ENCODE measurements around the gene VWF. TPM values are rescaled to one million over a fixed set of nuclear protein-coding genes. Genes with fewer than 3 reads are reported as not detected.

VWF gene
- total RNA-seq, 1 experiment from 2014 or later = 0.48 TPM

- POLR2A ChIA-PET (ENCODE audit: unreplicated experiment) = no interaction called here
- TF ChIP-seq CTCF (conservative IDR thresholded peaks at IDR 0.05) (no peak), EZH2 (IDR thresholded peaks at IDR 0.05; ENCODE audit: low read depth) (no peak)
- Histone ChIP-seq H3F3A (ENCODE audit: insufficient read depth, low read depth) (no peaks in the 10 kb centered on the region), H3K36me3 (ENCODE audit: low read depth) (no peaks in the 10 kb centered on the region), H2AFZ (no peak overlapping the region), H3K9me3 (ENCODE audit: insufficient read depth, low read depth) (no peaks in the 10 kb centered on the region), H3K4me3 (no peak overlapping the region), H3K79me2 (ENCODE audit: low read depth) (no peaks in the 10 kb centered on the region), H3K4me2 (no peak overlapping the region), H3K9me2 (ENCODE audit: insufficient read depth) (no peaks in the 10 kb centered on the region), H3K27me3 (ENCODE audit: insufficient read depth, low read depth) (no peaks in the 10 kb centered on the region), H4K20me1 (ENCODE audit: insufficient read depth) (no peaks in the 10 kb centered on the region), H3K4me1 (replicated peaks; ENCODE audit: insufficient read depth) (peaks cover 18% of the 10 kb centered on the region), H3K27ac (no peak overlapping the region)
- DNase-seq = no peak
- intact Hi-C loops (cut with micrococcal nuclease; ENCODE audit: unreplicated experiment) = no loop called here
- BruUV-seq (replicated peaks) = no TSS peak
- CTCF ChIA-PET = interaction anchor here (0.6 kb wide), 1 partner anchor 264 kb away, joined by 4 read pairs; no protein-coding TSS in a partner anchor
Observed at GRCh38 chr12:6047249-6048237, 76.9 kb downstream of the VWF start.

GRCh38 chr12:6046511-6047180, 77.8 kb downstream of the VWF start:
- no peak overlapping the region for H3K27ac ChIP-seq
- ChIA-PET CTCF (no interaction called here), POLR2A (ENCODE audit: unreplicated experiment) (no interaction called here)
- no peak overlapping the region for H2AFZ ChIP-seq
- no peaks in the 10 kb centered on the region for H3K79me2 ChIP-seq (ENCODE audit: low read depth)
- no peak overlapping the region for H3K4me3 ChIP-seq
- intact Hi-C loops (cut with micrococcal nuclease; ENCODE audit: unreplicated experiment) = no loop called here
- no peaks in the 10 kb centered on the region for H3F3A ChIP-seq (ENCODE audit: insufficient read depth, low read depth)
- H3K36me3 ChIP-seq (ENCODE audit: low read depth) = no peaks in the 10 kb centered on the region
- H3K27me3 ChIP-seq (ENCODE audit: insufficient read depth, low read depth) = no peaks in the 10 kb centered on the region
- TF ChIP-seq EZH2 (IDR thresholded peaks at IDR 0.05; ENCODE audit: low read depth) (no peak), CTCF (conservative IDR thresholded peaks at IDR 0.05) (no peak)
- BruUV-seq (replicated peaks) = no TSS peak
- no peak overlapping the region for H3K4me2 ChIP-seq
- peaks cover 18% of the 10 kb centered on the region for H3K4me1 ChIP-seq (replicated peaks; ENCODE audit: insufficient read depth)
- no peaks in the 10 kb centered on the region for H3K9me3 ChIP-seq (ENCODE audit: insufficient read depth, low read depth)
- no peaks in the 10 kb centered on the region for H4K20me1 ChIP-seq (ENCODE audit: insufficient read depth)
- no peaks in the 10 kb centered on the region for H3K9me2 ChIP-seq (ENCODE audit: insufficient read depth)
- DNase-seq = no peak

- Histone ChIP-seq H3K4me3 (no peak overlapping the region), H3K9me2 (ENCODE audit: insufficient read depth) (no peaks in the 10 kb centered on the region), H4K20me1 (ENCODE audit: insufficient read depth) (no peaks in the 10 kb centered on the region), H3K4me1 (replicated peaks; ENCODE audit: insufficient read depth) (peaks cover 18% of the 10 kb centered on the region), H3K4me2 (no peak overlapping the region), H3F3A (ENCODE audit: insufficient read depth, low read depth) (no peaks in the 10 kb centered on the region), H3K9me3 (ENCODE audit: insufficient read depth, low read depth) (no peaks in the 10 kb centered on the region), H3K36me3 (ENCODE audit: low read depth) (no peaks in the 10 kb centered on the region), H2AFZ (no peak overlapping the region), H3K79me2 (ENCODE audit: low read depth) (no peaks in the 10 kb centered on the region), H3K27me3 (ENCODE audit: insufficient read depth, low read depth) (no peaks in the 10 kb centered on the region), H3K27ac (no peak overlapping the region)
- TF ChIP-seq CTCF (conservative IDR thresholded peaks at IDR 0.05) (no peak), EZH2 (IDR thresholded peaks at IDR 0.05; ENCODE audit: low read depth) (no peak)
- DNase-seq = no peak
- BruUV-seq (replicated peaks) = no TSS peak
- ChIA-PET POLR2A (ENCODE audit: unreplicated experiment) (no interaction called here), CTCF (no interaction called here)
- intact Hi-C loops (cut with micrococcal nuclease; ENCODE audit: unreplicated experiment) = no loop called here
Observed at GRCh38 chr12:6045438-6045837, 79.0 kb downstream of the VWF start.

All from PC-9 (cell line).